ENCODE data around the gene SH3RF3.

SH3RF3 gene

DNA sequence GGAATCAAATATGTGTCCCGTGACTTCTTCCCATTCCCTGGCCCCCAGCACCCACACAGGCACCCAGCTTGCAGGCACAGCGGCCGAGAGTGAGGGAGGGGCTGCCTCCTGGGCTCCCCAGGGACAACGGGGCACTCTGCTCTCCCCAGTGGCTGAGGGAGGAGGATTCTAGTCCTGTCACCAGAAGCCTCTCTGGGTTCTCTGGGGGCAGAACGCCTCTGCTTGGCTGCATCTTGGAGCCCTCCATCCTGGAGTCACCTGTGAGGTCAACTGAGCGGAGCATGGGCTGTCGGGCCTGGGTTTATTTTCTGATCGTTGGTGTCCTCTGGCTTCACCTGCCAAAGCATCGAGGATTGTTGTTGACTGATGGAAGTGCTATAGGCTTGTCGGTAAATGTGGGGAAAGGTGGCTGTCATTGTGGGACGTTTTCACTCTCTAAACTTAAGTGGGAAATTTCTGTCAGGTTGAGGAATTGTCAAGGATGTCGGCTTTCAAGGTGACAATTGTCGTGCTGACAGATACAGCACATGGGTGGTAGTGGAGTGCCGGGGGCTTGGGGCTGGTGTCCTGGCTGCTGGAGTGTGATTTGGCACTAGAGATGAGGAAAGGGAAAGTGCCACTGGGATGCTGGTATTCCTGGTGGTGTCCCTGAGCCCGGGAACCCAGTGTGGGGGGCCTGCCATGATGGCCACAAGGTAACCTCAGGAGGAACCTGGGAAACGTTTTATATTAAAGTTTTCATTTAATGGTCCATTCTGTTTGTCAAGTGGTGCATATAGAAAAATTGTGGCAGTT is 13.6 kb downstream of the SH3RF3 start:
- DNase-seq (ENCODE audit: low read depth): no peak
- H3K4me3 ChIP-seq (ENCODE audit: low read depth, low read length): no peak overlapping the region
- TF ChIP-seq, protein P1, sequence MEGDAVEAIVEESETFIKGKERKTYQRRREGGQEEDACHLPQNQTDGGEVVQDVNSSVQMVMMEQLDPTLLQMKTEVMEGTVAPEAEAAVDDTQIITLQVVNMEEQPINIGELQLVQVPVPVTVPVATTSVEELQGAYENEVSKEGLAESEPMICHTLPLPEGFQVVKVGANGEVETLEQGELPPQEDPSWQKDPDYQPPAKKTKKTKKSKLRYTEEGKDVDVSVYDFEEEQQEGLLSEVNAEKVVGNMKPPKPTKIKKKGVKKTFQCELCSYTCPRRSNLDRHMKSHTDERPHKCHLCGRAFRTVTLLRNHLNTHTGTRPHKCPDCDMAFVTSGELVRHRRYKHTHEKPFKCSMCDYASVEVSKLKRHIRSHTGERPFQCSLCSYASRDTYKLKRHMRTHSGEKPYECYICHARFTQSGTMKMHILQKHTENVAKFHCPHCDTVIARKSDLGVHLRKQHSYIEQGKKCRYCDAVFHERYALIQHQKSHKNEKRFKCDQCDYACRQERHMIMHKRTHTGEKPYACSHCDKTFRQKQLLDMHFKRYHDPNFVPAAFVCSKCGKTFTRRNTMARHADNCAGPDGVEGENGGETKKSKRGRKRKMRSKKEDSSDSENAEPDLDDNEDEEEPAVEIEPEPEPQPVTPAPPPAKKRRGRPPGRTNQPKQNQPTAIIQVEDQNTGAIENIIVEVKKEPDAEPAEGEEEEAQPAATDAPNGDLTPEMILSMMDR (IDR thresholded peaks at IDR 0.05; ENCODE audit: low read depth, low read length, missing control alignments): no peak

DNA sequence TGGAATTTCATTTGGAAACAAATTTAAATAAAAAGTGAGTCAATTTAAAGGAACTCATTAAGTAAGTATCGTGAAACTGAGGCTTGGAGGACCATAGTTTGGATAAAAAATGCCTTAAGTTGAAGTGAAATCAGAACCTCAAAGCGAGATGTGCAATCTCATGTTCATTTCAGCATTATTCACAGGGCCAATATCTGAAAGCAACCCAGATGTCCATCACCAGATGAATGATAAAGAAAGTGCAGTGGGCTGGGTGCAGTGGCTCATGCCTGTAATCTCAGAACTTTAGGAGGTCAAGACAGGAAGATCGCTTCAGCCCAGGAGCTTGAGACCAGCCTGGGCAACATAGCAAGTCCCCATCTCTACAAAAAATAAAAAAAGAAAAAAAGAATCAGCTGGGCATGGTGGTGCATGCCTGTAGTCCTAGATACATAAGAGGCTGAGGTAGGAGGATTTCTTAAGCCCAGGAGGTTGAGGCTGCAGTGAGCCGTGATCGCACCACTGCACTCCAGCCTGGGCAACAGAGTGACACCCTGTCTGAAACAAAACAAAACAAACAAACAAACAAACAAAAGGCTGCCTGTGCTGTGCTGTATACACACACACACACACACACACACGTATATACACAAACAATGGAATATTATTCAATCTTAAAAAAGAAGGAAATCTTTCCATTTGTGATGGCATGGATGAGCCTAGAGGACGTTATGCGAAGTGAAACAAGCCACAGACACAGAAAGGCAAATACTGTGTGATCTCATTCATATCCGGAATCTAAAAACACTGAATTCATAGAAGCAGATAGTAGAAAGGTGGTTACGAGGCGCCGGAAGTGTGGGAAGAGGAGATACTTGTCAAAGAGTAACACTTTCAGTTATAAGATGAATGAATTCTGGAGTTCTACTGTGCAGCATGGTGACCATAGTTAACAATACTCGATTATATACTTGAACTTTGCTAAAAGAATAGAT is 14.5 kb downstream of the SH3RF3 start:
- TF ChIP-seq, protein P1 (IDR thresholded peaks at IDR 0.05; ENCODE audit: low read depth, low read length, missing control alignments): no peak
- no peak overlapping the region for H3K4me3 ChIP-seq (ENCODE audit: low read depth, low read length)
- DNase-seq (ENCODE audit: low read depth): peak; percentile 47

DNA sequence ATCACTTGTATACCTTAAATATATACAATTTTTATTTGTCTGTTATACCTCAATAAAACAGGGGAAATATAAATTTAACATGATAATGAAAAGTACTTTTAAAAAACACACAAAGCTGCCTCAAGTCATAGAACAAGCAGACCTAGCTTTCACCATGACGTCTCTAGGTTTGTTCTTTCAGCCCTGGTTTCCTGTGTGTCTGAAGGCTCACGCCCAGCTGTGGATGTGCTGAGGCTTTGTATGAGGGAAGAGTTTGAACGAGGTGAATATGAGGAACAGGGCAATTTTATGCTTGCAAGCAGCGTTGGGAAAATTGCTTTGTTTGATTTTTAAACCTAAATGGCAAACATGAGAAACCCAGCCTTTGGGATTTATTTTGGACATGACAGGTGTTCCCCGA is 15.3 kb downstream of the SH3RF3 start:
- TF ChIP-seq, protein P1 (IDR thresholded peaks at IDR 0.05; ENCODE audit: low read depth, low read length, missing control alignments): no peak
- no peak overlapping the region for H3K4me3 ChIP-seq (ENCODE audit: low read depth, low read length)
- no peak for DNase-seq (ENCODE audit: low read depth)

DNA sequence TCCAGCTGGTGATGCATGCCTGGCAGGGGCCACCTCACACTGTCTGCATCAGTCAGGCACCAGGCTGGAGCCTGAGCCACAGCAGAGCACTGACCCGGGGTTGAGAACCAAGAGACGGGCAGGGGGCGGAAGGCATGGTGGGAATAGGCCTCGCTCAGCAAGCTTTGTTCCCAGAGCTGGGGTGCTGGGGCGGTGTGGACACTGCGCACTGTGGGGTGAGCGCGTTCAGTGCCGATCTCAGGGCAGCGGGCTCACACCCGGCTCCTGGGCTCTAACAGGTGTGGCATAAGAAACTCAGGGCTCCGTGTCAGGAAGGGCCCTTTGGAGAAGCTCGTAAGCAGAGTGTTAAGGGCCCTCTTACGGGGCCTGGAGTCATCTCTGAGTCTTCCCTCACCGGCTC is 15.7 kb downstream of the SH3RF3 start:
- no peak overlapping the region for H3K4me3 ChIP-seq (ENCODE audit: low read depth, low read length)
- DNase-seq (ENCODE audit: low read depth): no peak
- TF ChIP-seq, protein P1 (IDR thresholded peaks at IDR 0.05; ENCODE audit: low read depth, low read length, missing control alignments): no peak

DNA sequence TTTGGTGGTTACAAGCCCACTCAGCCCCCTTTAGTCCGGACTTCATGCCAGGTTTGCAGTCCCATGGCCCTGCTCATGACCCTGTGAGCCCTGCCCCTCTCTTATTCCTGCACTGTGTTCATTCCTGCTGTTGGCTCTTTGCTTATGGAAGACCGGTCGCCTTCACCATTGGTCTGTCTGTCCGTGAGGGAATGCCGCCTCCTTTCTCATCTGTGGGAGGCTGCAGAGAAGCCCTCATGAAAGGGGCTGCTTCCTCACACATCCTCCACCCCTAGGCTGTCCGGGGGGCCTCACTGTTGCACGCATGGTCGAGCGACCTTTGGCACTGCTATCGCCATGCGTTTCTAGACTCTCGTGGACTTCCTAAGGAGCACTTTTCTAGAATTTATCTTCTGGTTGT is 16.3 kb downstream of the SH3RF3 start:
- TF ChIP-seq, protein P1 (IDR thresholded peaks at IDR 0.05; ENCODE audit: low read depth, low read length, missing control alignments): no peak
- DNase-seq (ENCODE audit: low read depth): no peak
- H3K4me3 ChIP-seq (ENCODE audit: low read depth, low read length): no peak overlapping the region

DNA sequence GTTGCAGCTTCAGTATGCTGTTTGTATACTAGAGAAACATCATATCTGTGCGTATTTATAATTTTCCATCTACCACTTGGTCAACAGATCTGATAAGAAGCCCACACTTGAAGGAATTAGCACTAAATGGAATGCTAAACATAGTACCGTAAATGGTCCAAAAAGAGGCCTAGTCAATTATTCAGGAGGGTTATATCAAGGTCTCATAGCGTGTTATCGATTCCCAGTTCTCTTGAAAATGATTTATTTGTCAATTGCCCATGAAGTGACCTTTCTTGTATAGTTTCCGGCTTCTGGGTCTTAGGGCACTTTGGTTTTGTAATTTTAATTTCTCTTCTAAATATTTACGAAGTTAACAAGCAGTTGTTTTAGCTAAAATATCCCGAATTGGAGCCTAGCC is 18.4 kb downstream of the SH3RF3 start:
- no peak for DNase-seq (ENCODE audit: low read depth)
- TF ChIP-seq, protein P1 (IDR thresholded peaks at IDR 0.05; ENCODE audit: low read depth, low read length, missing control alignments): no peak
- H3K4me3 ChIP-seq (ENCODE audit: low read depth, low read length): no peak overlapping the region
